Measurements from ENCODE around the gene POC1A.
"Not testable (repeated sequence)": the region's sequence is repeated elsewhere in the genome, so short reads cannot be mapped to it uniquely, and the experiment has no call there.

POC1A gene

GRCh38 chr3:52034651-52035050 lies 119.6 kb downstream of the POC1A start:
- Histone ChIP-seq H3K27me3 (ENCODE audit: control insufficient read depth, insufficient read depth, low read length) (no peaks in the 10 kb centered on the region), H3K4me3 (ENCODE audit: low read length) (no peak overlapping the region), H3K36me3 (ENCODE audit: control insufficient read depth, insufficient read depth, low read length) (no peaks in the 10 kb centered on the region), H3K9ac (ENCODE audit: low read length) (no peak overlapping the region), H3K27ac (ENCODE audit: low read depth, low read length) (no peak overlapping the region), H3K4me1 (ENCODE audit: control insufficient read depth, insufficient read depth, low read length) (no peaks in the 10 kb centered on the region)

GRCh38 chr3:52034212-52034611 lies 120.0 kb downstream of the POC1A start:
- no peak overlapping the region for H3K4me3 ChIP-seq (ENCODE audit: low read length)
- no peak overlapping the region for H3K9ac ChIP-seq (ENCODE audit: low read length)
- H3K27ac ChIP-seq (ENCODE audit: low read depth, low read length) = no peak overlapping the region
- no peaks in the 10 kb centered on the region for H3K27me3 ChIP-seq (ENCODE audit: control insufficient read depth, insufficient read depth, low read length)
- no peaks in the 10 kb centered on the region for H3K4me1 ChIP-seq (ENCODE audit: control insufficient read depth, insufficient read depth, low read length)
- no peaks in the 10 kb centered on the region for H3K36me3 ChIP-seq (ENCODE audit: control insufficient read depth, insufficient read depth, low read length)

GRCh38 chr3:52033748-52034147 lies 120.5 kb downstream of the POC1A start:
- H3K4me3 ChIP-seq (ENCODE audit: low read length); H3K4me1 ChIP-seq (ENCODE audit: control insufficient read depth, insufficient read depth, low read length); H3K9ac ChIP-seq (ENCODE audit: low read length); H3K36me3 ChIP-seq (ENCODE audit: control insufficient read depth, insufficient read depth, low read length); H3K27me3 ChIP-seq (ENCODE audit: control insufficient read depth, insufficient read depth, low read length); H3K27ac ChIP-seq (ENCODE audit: low read depth, low read length): not testable (repeated sequence)

GRCh38 chr3:52032702-52033408 lies 121.4 kb downstream of the POC1A start:
- H3K27ac ChIP-seq (ENCODE audit: low read depth, low read length) = no peak overlapping the region
- no peak overlapping the region for H3K4me3 ChIP-seq (ENCODE audit: low read length)
- no peaks in the 10 kb centered on the region for H3K36me3 ChIP-seq (ENCODE audit: control insufficient read depth, insufficient read depth, low read length)
- no peaks in the 10 kb centered on the region for H3K4me1 ChIP-seq (ENCODE audit: control insufficient read depth, insufficient read depth, low read length)
- H3K27me3 ChIP-seq (ENCODE audit: control insufficient read depth, insufficient read depth, low read length) = no peaks in the 10 kb centered on the region
- H3K9ac ChIP-seq (ENCODE audit: low read length) = no peak overlapping the region

- no peak overlapping the region for H3K27ac ChIP-seq (ENCODE audit: low read depth, low read length)
- no peak overlapping the region for H3K9ac ChIP-seq (ENCODE audit: low read length)
- H3K36me3 ChIP-seq (ENCODE audit: control insufficient read depth, insufficient read depth, low read length) = no peaks in the 10 kb centered on the region
- H3K4me1 ChIP-seq (ENCODE audit: control insufficient read depth, insufficient read depth, low read length) = no peaks in the 10 kb centered on the region
- no peaks in the 10 kb centered on the region for H3K27me3 ChIP-seq (ENCODE audit: control insufficient read depth, insufficient read depth, low read length)
- no peak overlapping the region for H3K4me3 ChIP-seq (ENCODE audit: low read length)
Observed at GRCh38 chr3:52031896-52032295, 122.3 kb downstream of the POC1A start.

- H3K27me3 ChIP-seq (ENCODE audit: control insufficient read depth, insufficient read depth, low read length) = no peaks in the 10 kb centered on the region
- H3K9ac ChIP-seq (ENCODE audit: low read length) = no peak overlapping the region
- no peaks in the 10 kb centered on the region for H3K4me1 ChIP-seq (ENCODE audit: control insufficient read depth, insufficient read depth, low read length)
- H3K36me3 ChIP-seq (ENCODE audit: control insufficient read depth, insufficient read depth, low read length) = no peaks in the 10 kb centered on the region
- no peak overlapping the region for H3K4me3 ChIP-seq (ENCODE audit: low read length)
- no peak overlapping the region for H3K27ac ChIP-seq (ENCODE audit: low read depth, low read length)
Observed at GRCh38 chr3:52030714-52031310, 123.4 kb downstream of the POC1A start.

GRCh38 chr3:52029535-52029934 lies 124.7 kb downstream of the POC1A start:
- H3K36me3 ChIP-seq (ENCODE audit: control insufficient read depth, insufficient read depth, low read length) = no peaks in the 10 kb centered on the region
- no peak overlapping the region for H3K9ac ChIP-seq (ENCODE audit: low read length)
- no peaks in the 10 kb centered on the region for H3K27me3 ChIP-seq (ENCODE audit: control insufficient read depth, insufficient read depth, low read length)
- no peak overlapping the region for H3K4me3 ChIP-seq (ENCODE audit: low read length)
- H3K4me1 ChIP-seq (ENCODE audit: control insufficient read depth, insufficient read depth, low read length) = no peaks in the 10 kb centered on the region
- H3K27ac ChIP-seq (ENCODE audit: low read depth, low read length) = no peak overlapping the region

- Histone ChIP-seq H3K27ac (ENCODE audit: low read depth, low read length) (no peak overlapping the region), H3K27me3 (ENCODE audit: control insufficient read depth, insufficient read depth, low read length) (no peaks in the 10 kb centered on the region), H3K36me3 (ENCODE audit: control insufficient read depth, insufficient read depth, low read length) (no peaks in the 10 kb centered on the region), H3K4me1 (ENCODE audit: control insufficient read depth, insufficient read depth, low read length) (no peaks in the 10 kb centered on the region), H3K4me3 (ENCODE audit: low read length) (no peak overlapping the region), H3K9ac (ENCODE audit: low read length) (no peak overlapping the region)
Observed at GRCh38 chr3:52029053-52029452, 125.2 kb downstream of the POC1A start.

GRCh38 chr3:52028572-52028971 lies 125.7 kb downstream of the POC1A start:
- Histone ChIP-seq H3K4me3 (ENCODE audit: low read length) (no peak overlapping the region), H3K27ac (ENCODE audit: low read depth, low read length) (no peak overlapping the region), H3K9ac (ENCODE audit: low read length) (no peak overlapping the region), H3K36me3 (ENCODE audit: control insufficient read depth, insufficient read depth, low read length) (no peaks in the 10 kb centered on the region), H3K27me3 (ENCODE audit: control insufficient read depth, insufficient read depth, low read length) (no peaks in the 10 kb centered on the region), H3K4me1 (ENCODE audit: control insufficient read depth, insufficient read depth, low read length) (no peaks in the 10 kb centered on the region)

GRCh38 chr3:52026041-52026440 lies 128.2 kb downstream of the POC1A start:
- no peak overlapping the region for H3K9ac ChIP-seq (ENCODE audit: low read length)
- H3K4me1 ChIP-seq (ENCODE audit: control insufficient read depth, insufficient read depth, low read length) = no peaks in the 10 kb centered on the region
- H3K4me3 ChIP-seq (ENCODE audit: low read length) = no peak overlapping the region
- no peaks in the 10 kb centered on the region for H3K27me3 ChIP-seq (ENCODE audit: control insufficient read depth, insufficient read depth, low read length)
- no peak overlapping the region for H3K27ac ChIP-seq (ENCODE audit: low read depth, low read length)
- no peaks in the 10 kb centered on the region for H3K36me3 ChIP-seq (ENCODE audit: control insufficient read depth, insufficient read depth, low read length)

GRCh38 chr3:52025453-52025852 lies 128.8 kb downstream of the POC1A start:
- Histone ChIP-seq H3K4me3 (ENCODE audit: low read length) (no peak overlapping the region), H3K27me3 (ENCODE audit: control insufficient read depth, insufficient read depth, low read length) (no peaks in the 10 kb centered on the region), H3K27ac (ENCODE audit: low read depth, low read length) (no peak overlapping the region), H3K36me3 (ENCODE audit: control insufficient read depth, insufficient read depth, low read length) (no peaks in the 10 kb centered on the region), H3K9ac (ENCODE audit: low read length) (no peak overlapping the region), H3K4me1 (ENCODE audit: control insufficient read depth, insufficient read depth, low read length) (no peaks in the 10 kb centered on the region)
